Activated effector memory CD4-positive, alpha-beta T cell treated with Interleukin-2 at 50 U/mL for 16 hours (primary cell): ENCODE results near the gene LCE4A.
"Not testable (repeated sequence)": the region's sequence is repeated elsewhere in the genome, so short reads cannot be mapped to it uniquely, and the experiment has no call there.

Source experiments
- DNase-seq: peaks from one replicate; pipeline ENCODE4 v3.0.0-alpha.2; 2020

LCE4A gene, protein sequence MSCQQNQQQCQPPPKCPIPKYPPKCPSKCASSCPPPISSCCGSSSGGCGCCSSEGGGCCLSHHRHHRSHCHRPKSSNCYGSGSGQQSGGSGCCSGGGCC

DNA sequence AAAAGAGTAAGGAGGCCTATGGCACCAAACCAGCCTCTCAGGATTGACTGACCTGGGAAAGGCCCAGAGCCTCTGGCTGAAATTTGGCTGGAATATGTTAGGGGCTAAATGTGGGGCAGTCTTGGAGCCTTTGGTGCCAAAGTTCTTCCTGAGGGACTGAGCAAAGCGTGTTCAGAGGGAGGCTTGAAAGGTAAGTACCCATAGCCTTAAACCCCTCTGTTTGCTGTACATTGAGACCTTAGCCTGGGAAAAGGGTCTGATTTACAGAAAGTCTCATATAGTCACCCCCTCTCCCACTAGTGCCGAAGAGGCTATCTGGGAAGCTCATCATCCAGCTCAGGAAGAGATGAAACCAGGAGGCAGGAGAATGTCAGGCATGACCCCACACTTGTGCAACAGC is at the start of gene LCE4A:
LCE4A (plus strand) TSS at position 301 of the 400 bp plus-strand sequence. CDS start 916 bp downstream, outside the sequence.
- DNase-seq = no peak

DNA sequence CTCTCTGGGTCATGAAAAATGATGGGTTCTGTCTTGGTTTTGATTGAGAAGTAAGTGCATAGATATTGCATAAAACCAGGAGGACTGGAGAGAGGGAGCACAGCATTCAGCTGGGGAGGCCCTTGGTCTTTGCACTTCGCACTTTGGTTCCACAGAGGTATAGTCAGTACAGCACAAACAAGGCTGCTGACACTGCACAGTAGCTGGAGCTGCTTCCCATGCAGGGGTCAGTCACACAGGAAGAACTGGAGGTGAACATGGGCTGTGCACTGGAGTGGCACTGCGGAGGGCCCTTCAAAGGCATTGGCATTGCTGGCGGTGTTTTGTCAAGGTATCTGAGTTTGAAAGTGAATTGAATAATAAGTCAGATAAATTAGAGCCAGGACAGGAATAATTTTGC is 49.3 kb upstream of the LCE4A start:
- DNase-seq = no peak

DNA sequence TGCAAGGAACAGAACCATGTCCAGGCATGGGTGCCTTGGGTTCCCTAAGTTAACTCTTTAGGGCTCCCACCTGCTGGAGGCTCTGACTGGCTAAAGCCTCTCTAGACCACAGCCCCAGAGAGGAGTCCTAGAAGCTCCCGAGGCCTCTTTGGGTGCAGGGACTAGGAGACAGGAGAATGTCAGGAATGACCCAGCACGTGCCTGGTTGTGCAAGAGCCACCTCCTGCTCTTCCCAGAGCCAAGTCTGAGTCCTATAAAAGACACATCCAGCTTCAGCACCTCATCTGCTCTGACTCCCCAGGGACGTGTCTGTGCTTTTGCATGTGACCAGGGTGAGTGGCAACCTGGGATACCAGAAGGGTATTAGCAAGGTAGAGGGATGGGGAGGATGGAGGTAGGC is 44.9 kb upstream of the LCE4A start, which contains the start of gene LCE2D:
LCE2D (plus strand) TSS at position 283 of the 400 bp plus-strand sequence. CDS start 726 bp downstream, outside the sequence.
- no peak for DNase-seq

DNA sequence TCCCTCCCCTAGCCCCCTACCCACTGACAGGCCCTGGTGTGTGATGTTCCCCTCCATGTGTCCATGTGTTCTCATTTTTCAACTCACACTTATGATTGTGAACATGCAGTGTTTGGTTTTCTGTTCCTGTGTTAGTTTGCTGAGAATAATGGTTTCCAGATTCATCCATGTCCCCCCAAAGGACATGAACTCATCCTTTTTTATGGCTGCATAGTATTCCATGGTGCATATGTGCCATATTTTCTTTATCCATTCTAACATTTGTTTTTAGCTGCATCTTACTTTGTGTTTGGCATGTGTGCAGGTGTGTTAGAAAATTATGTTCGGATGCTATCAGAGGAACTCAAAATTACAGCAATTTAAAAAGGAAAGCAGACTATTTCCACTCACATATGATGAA is 41.8 kb upstream of the LCE4A start:
- DNase-seq = not testable (repeated sequence)

DNA sequence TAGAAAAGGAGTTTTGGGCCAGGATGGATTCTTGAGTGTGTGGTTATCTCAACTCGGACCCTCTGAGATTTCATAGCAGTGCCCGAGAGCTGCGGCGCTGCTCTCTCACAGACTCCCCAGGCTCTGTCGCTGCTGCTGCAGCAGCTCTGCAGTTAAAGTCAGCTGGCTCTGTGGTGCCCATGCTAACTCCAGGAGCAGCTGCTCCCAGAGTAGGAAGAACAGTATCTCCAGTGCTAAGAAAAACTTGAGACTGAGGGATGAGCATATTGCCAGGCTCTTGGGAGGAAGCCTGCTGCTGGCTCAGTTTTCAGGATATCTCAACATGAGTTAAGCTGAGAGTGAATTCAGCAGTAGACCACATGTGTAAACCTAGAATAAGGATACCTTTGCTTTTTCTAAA is 40.3 kb upstream of the LCE4A start:
- DNase-seq = no peak

DNA sequence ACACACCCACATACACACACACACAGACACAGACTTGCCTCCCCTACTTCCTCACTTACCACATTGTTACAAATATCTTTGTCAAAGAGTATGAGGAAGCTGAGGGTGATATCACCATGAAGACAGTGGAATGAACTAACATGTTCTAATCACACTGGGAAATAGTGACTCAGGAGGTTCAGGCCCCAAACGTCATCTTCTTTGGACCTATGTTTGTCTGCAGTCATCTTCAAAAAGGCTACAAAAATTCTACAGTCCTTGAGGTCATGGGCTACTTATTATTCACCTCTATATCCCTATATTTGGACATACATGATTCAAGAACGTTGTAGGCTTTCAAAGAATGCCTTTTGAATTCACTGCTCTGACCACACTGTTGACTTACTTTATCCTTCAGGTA is 34.9 kb upstream of the LCE4A start:
- no peak for DNase-seq

DNA sequence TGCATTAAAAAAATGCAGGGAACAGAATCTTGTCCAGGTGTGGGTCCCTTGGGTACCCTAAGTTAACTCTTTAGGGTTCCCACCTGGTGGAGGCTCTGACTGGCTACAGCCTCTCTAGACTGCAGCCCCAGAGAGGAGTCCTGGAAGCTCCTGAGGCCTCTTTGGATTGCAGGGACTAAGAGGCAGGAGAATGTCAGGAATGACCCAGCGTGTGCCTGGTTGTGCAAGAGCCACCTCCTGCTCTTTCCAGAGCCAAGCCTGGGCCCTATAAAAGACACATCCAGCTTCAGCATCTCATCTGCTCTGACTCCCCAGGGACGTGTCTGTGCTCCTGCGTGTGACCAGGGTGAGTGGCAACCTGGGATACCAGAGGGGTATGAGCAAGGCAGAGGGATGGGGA is 33.0 kb upstream of the LCE4A start, which contains the start of gene LCE2C:
LCE2C (plus strand) TSS at position 297 of the 400 bp plus-strand sequence. CDS start 737 bp downstream, outside the sequence.
- not testable (repeated sequence) for DNase-seq

DNA sequence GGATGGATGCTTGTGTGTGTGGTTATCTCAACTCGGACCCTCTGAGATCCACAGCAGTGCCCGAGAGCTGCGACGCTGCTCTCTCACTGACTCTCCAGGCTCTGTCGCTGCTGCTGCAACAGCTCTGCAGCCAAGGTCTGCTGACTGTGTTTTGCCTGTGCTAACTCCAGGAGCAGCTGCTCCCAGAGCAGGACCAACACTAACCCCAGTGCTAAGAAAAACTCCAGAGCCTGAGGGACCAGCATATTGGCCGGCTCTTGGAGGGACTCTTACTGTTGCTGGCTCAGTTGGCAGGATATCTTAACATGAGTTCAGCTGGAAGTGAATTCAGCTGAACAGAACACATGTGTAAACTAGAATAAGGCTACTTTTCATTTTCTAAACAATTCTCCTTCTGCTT is 28.5 kb upstream of the LCE4A start:
- DNase-seq = no peak

DNA sequence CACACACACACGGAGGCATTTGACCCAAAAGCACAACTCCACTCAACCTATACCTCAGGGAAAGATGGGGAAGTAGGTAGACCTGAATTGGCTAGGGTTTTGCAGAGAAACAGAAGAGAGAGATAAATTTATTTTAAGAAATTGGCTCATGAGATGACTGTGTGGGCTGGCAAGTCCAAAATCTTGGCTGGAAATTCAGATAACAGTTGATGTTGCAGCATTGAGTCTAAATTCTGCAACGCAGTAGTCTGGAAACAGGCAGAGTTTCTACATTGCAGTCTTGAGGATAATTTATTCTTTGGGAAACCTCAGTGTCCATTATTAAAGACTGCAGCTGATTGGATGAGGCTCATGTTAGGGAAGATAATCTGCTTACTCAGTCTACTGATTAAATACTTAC is 26.3 kb upstream of the LCE4A start:
- DNase-seq = no peak

DNA sequence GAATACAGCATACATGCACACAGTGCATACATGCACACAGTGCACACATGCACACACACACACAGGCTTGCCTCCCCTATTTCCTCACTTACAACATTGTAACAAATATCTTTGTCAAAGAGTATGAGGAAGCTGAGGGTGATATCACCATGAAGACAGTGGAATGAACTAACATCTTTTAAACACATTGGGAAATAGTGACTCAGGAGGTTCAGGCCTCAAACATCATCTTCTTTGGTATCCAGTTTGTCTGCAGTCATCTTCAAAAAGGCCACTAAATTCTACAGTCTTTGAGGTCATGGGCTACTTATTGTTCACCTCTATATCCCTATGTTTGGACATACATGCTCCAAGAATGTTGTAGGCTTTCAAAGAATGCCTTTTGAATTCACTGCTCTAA is 24.1 kb upstream of the LCE4A start:
- no peak for DNase-seq

DNA sequence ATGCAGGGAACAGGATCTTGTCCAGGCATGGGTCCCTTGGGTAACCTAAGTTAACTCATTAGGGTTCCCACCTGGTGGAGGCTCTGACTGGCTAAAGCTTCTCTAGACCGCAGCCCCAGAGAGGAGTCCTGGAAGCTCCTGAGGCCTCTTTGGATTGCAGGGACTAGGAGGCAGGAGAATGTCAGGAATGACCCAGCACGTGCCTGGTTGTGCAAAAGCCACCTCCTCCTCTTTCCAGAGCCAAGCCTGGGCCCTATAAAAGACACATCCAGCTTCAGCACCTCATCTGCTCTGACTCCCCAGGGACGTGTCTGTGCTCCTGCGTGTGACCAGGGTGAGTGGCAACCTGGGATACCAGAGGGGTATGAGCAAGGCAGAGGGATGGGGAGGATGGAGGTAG is 22.1 kb upstream of the LCE4A start, which contains the start of gene LCE2B:
LCE2B (plus strand) TSS at position 301 of the 400 bp plus-strand sequence. CDS start 721 bp downstream, outside the sequence.
- not testable (repeated sequence) for DNase-seq

DNA sequence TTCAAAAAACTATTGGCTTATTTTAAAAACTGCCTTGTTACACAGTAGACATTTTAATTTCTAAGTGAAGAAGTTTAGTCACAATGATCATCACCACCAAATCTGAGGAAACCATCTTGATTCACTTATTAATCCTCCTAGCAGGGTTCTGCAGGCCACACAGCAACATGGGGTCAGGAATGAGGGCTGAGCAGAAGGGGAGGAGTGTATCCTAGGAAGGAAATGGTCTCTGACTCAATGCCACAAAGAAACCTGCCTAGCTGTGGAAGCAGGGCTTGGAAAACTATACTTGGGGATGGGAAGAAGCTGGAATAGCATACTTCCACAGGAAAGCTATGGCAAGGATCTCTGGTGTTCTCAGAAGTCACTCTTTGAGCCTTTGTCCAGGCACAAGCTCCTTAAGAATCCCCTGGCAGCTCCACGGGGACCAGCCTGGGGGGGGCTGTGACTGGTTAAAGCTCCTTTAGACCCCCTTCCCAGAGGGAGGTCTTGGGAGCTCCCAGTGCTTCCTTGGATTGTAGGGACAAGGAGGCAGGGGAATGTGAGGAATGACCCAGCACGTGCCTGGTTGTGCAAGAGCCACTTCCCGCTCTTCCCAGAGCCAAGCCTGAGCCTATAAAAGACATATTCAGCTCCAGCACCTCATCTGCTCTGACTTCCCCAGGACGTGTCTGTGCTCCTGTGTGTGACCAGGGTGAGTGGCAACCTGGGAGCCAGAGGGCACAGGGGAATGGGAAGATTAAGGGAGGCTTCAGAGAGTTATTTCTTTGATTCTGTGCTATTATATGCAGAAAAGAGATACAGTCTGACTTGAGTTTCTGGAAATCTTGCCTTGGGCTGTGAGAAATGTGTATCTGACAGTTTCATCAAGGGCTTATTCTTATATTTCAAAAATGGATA is 10.0 kb upstream of the LCE4A start, which contains the start of gene LCE2A:
LCE2A (plus strand) TSS at position 645 of the 900 bp plus-strand sequence. CDS start 557 bp downstream, outside the sequence.
- DNase-seq = no peak

DNA sequence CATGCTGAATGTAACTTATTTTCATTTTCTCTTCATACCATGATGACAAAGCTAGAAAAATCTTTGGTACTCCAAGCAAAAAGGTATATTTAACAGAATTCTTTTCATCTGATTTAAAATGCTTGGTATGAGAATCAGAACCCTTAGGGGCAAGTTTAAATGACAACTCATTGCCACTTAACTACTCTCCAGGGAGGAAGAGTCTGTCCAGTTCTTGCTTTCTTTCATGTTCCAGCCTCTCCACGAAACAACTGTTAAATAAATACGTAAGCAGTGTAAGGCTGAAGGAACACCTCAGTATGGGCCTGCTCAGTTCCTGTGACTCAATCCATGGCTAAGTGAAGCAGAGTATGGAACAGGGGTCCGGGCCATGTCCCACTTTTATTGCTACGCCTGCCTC is 8.2 kb upstream of the LCE4A start:
- DNase-seq = no peak

DNA sequence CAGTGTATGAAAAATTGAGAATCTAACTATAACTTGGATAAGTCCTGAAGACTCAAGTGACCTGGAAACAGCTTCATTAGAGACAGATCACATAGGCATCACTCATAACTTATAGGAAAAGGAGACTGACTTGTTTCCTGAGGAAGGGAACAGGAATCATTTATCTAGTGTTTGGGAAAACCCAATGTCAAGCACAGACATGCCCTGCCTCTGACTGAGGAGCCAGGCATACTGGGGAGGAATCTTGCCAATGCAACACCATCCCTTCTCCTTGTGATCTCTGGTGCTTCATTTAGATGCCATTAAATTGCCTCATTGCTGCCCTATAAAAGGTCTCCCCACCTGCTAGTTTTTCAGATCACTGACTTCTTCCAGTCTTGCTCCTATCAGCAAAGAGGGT is 10.3 kb downstream of the LCE4A start:
- DNase-seq = no peak

DNA sequence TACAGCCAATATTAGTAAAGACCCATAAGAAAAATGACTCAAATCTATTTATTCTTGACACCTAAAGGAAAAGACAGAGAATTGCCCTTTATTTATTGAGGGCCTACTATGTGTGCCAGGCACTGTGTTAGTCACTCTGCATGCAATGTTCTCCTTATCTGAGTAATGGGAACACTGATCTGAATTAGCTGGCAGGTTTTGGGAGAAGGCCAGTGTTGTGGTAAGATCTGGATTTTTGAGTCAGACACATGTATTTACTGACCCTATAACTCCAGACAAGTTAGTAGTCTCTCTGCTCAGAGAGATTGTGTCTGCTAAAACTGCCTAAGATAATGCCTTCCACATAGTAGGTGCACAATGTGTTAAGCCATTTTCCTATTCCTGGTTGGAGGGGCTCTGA is 17.3 kb downstream of the LCE4A start:
- no peak for DNase-seq

DNA sequence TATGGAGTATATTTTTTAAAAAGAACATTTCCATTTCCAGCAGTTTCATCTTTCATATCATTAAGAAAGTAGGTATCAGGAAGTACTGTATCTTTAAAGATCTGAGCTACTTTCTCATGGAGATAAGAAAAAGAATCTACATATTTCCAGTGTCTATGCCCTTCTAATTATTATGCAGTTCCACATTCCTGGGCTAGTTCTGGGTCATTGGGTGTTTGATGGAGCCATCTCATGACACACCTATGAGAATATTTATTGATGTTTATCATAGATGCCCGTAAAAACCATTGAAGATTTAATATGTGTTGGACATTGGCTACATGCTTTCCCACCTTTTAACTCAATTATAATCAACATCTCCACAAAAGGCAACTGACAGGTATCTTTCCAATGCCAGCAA is 21.0 kb downstream of the LCE4A start:
- no peak for DNase-seq

DNA sequence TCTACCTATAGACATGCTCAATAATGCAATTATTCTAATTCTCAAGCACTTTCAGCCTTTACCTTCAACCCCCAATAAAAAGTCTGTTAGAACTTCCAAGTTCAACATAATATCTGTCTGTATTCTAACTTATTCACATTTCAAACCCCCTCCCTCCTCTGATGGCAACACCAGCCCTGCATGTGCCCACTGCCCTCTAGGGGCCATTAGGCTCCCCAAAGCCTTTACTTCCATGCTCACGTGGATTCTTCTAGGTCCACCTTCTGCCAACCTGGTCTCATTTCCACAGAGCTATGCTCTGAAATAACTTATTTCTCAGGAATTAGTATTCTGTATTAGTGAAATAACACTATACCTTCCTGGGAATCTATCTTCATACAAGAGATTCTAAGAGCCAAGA is 27.7 kb downstream of the LCE4A start:
- no peak for DNase-seq

DNA sequence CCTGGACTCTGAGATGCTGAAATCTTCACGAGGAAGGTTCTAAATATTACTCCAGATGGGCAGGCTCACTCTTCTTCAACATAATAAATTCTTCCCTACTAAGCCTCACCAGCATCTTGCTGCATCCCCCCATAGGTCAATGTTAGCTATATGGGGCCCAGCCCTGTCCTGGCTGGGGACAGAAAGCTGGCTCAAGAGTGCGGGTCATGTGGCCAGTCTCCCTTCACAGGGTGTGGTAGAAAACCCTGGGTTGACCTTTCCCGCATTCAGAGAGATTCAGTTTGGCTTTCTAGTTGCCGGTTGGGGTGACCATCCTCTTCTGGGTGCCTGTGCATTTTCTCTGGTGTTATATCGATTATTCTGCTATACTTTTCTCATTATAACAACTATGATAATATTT is 30.0 kb downstream of the LCE4A start:
- DNase-seq = no peak

DNA sequence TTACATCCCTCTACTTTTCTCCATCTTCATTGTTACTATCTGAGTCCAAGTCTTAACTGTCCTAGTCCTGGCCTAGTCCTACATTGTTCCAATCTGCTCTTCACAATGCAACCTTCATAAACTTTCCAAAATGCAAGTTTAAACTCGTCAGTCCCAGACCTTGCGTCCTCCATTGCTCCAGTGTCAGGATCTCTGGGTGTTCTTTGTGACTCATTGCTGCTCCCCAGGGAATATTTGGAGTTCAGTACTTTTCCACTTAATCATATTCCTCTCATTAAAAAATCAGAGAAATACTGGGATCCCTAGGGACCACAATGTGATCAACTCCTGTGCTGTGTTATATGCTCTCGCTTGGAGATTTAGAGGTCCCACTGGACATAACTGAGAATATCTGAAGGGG is 31.9 kb downstream of the LCE4A start:
- no peak for DNase-seq

DNA sequence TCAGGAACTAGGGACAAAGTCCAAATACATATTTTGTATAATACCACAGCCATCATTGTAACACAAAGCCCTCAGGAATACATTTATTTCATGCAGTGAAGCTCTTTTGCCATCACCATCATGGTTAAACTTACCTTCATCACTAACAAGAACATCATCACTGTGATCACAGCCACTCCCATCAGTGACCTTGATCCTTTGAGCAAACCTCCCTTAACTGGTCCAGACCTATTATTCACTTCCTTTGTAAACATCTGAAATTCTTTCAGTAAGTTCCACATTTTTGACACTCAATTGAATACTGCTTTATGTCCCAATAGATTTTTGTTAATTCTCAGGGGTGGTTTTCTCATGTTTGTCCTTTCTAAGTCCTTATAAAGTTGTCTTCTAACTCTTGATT is 33.7 kb downstream of the LCE4A start:
- no peak for DNase-seq

DNA sequence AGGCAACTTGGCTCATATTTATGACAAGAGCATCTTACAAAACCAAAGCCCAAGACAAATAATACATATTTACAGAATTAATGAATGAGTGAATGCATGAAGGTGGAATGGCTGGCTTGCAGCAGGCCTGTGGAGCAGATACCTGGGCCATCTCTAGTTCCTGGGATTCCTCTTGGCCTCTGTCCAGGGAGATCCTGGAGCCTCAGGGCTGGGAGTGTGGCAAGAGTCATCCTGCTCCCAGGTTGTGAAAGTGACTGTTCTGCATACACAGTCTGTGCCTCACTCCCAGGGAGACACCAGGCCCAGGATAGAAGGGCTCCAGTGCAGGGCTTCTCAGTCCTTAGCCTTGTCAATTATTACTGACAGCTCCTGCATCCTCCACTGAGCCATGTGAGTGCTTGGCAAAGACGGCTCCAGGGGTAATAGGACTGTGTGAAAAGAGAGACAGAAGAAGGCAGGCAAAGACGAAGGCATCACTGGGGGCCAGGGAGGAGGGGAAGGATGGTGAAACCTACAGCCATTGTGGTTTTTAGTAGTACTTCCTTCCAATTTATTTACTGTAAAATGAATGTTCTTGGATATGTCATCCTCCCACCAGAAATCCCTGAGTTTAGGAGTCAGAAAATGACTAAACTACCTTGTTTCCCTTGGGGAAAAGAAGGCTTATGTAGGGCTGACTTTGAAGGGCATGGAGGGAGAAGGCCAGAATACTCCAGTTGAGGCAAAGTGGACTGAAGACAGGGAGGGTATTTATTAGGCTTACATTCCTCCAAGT is 35.6 kb downstream of the LCE4A start:
- DNase-seq = no peak

DNA sequence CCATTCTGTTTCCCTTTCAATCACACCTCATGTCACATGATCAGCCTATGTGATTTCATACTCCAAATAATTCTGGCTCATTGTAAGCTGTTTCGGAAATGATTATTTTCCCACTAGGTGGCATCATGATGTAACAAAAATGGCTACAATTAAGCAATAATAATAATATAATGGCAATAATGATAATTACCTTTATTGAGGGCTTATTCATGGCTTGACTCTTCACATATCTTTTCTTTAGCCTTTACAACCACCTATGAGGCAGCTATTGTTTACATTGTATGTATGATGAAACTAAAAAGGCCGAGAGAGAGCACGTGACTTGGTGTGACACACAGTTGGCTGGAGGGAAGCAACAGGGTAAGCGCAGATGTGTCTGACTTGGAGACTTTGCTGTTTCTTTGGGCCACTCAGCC is 37.3 kb downstream of the LCE4A start:
- no peak for DNase-seq

DNA sequence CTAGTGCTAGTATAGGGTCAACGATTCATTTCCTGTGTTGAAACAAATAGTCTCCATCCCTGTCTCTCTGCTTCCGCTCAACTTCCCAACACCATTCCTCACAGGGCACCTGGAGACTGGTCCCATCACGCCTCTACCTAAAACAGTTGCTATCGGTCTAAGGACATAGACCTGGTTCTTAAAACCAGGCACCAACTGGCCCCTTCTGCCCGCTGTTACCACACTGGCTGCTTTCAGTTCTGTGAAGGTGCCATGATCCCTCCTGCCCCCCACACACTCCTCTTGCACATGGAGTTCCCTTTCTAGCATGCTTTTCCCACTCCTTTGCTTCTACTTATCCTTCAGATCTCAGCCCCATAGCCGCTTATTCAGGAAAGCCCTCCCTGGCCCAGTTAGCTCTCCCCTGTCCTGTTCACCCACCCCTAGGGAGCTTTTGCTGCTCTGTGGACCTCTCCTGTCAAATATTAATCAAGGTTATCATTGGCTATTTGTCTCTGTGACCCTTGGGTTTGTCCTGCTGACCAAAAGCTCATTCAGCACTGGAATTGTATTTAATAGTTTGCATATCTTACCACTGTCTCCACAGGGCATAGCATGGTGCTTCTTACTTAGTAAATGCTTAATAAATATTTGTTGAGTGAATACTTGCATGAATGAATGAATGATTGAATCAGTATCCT is 37.9 kb downstream of the LCE4A start:
- no peak for DNase-seq
